ENCODE data around the gene TARP.

TARP gene

GRCh38 chr7:38291117-38291647, 17.7 kb upstream of the TARP start:
- no peak overlapping the region for H3K4me3 ChIP-seq (ENCODE audit: low read depth, low read length)
- no peak for TF ChIP-seq MYC (IDR thresholded peaks at IDR 0.05; ENCODE audit: low read depth, low read length)
- TF ChIP-seq CTCF (IDR thresholded peaks at IDR 0.05; ENCODE audit: low read depth, low read length): peak; percentile 54
- peak; percentile 36 for TF ChIP-seq MAX (IDR thresholded peaks at IDR 0.05; ENCODE audit: low read depth, low read length)

GRCh38 chr7:38284553-38284952, 11.1 kb upstream of the TARP start:
- DNase-seq (ENCODE audit: low read depth): peak; percentile 60
- no peak overlapping the region for H3K4me3 ChIP-seq (ENCODE audit: low read depth, low read length)
- no peak for TF ChIP-seq CTCF (IDR thresholded peaks at IDR 0.05; ENCODE audit: low read depth, low read length)
- no peak for TF ChIP-seq MYC (IDR thresholded peaks at IDR 0.05; ENCODE audit: low read depth, low read length)
- no peak for TF ChIP-seq MAX (IDR thresholded peaks at IDR 0.05; ENCODE audit: low read depth, low read length)
- no peak for TF ChIP-seq POLR2A (IDR thresholded peaks at IDR 0.05; ENCODE audit: extremely low read depth, insufficient read length)

More at GRCh38 chr7:38291117-38291647, 17.7 kb upstream of the TARP start:
- DNase-seq (ENCODE audit: low read depth): peak; percentile 64

GRCh38 chr7:38283809-38284208, 10.4 kb upstream of the TARP start:
- peak; percentile 43 for DNase-seq (ENCODE audit: low read depth)
- TF ChIP-seq POLR2A (IDR thresholded peaks at IDR 0.05; ENCODE audit: extremely low read depth, insufficient read length) (no peak), CTCF (IDR thresholded peaks at IDR 0.05; ENCODE audit: low read depth, low read length) (no peak), MYC (IDR thresholded peaks at IDR 0.05; ENCODE audit: low read depth, low read length) (no peak), MAX (IDR thresholded peaks at IDR 0.05; ENCODE audit: low read depth, low read length) (no peak)

GRCh38 chr7:38283107-38283506, 9.7 kb upstream of the TARP start:
- peak; percentile 79 for DNase-seq (ENCODE audit: low read depth)
- TF ChIP-seq POLR2A (IDR thresholded peaks at IDR 0.05; ENCODE audit: extremely low read depth, insufficient read length): no peak
- TF ChIP-seq MYC (IDR thresholded peaks at IDR 0.05; ENCODE audit: low read depth, low read length): no peak
- no peak for TF ChIP-seq CTCF (IDR thresholded peaks at IDR 0.05; ENCODE audit: low read depth, low read length)
- TF ChIP-seq MAX (IDR thresholded peaks at IDR 0.05; ENCODE audit: low read depth, low read length): no peak

More at GRCh38 chr7:38283809-38284208, 10.4 kb upstream of the TARP start:
- no peak overlapping the region for H3K4me3 ChIP-seq (ENCODE audit: low read depth, low read length)

GRCh38 chr7:38282081-38282480, 8.6 kb upstream of the TARP start:
- H3K4me3 ChIP-seq (ENCODE audit: low read depth, low read length): no peak overlapping the region
- peak; percentile 77 for DNase-seq (ENCODE audit: low read depth)
- no peak for TF ChIP-seq MAX (IDR thresholded peaks at IDR 0.05; ENCODE audit: low read depth, low read length)
- TF ChIP-seq POLR2A (IDR thresholded peaks at IDR 0.05; ENCODE audit: extremely low read depth, insufficient read length): no peak
- no peak for TF ChIP-seq CTCF (IDR thresholded peaks at IDR 0.05; ENCODE audit: low read depth, low read length)
- TF ChIP-seq MYC (IDR thresholded peaks at IDR 0.05; ENCODE audit: low read depth, low read length): no peak

More at GRCh38 chr7:38283107-38283506, 9.7 kb upstream of the TARP start:
- H3K4me3 ChIP-seq (ENCODE audit: low read depth, low read length): no peak overlapping the region
